NCI-H2029 treated with DMSO at 0.1 percent for 48 hours (cell line): Measurements from ENCODE around the gene IGF2BP2.

Source experiments
- DNase-seq: peaks from one replicate; lab custom pipeline; 2025; lab: John Stamatoyannopoulos, UW

IGF2BP2 gene

GRCh38 chr3:185733980-185734724 lies 90.7 kb downstream of the IGF2BP2 start:
- peak; percentile 50 for DNase-seq

DNA sequence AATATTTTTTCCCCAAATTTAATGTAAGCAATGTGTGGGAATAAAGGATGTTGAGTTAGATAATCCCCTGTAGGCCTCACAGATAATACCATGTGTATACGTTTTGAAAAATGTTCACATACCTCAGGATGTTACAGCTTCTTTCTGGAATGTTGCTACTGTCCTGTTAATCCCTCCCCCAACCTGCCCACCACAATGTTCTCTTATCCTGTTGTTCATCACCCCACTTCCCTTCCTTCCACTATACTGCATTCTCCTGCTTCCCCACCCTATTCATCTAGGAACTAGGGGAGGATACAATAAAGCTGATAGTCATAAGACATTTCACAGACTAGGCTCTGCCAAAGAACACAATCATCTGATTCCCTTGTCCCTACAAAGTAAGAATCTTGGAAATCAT lies 92.1 kb downstream of the IGF2BP2 start:
- DNase-seq = no peak

DNA sequence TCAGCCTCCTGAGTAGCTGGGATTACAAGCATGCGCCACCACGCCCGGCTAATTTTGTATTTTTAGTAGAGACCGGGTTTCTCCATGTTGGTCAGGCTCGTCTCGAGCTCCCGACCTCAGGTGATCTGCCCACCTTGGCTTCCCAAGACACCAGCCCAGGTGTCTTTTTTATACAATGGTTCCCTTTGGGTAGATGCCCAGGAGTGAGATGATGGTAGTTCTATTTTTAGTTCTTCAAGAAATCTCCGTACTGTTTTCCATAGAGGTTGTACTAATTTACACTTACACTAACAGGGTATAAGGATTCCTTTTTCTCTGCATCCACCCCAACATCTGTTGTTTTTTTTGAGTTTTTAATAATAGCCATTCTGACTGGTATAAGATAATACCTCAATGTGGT lies 94.3 kb downstream of the IGF2BP2 start:
- no peak for DNase-seq

GRCh38 chr3:185729337-185730055 lies 95.3 kb downstream of the IGF2BP2 start:
- no peak for DNase-seq

- DNase-seq = no peak
Measured at GRCh38 chr3:185728630-185729336, 96.1 kb downstream of the IGF2BP2 start.

DNA sequence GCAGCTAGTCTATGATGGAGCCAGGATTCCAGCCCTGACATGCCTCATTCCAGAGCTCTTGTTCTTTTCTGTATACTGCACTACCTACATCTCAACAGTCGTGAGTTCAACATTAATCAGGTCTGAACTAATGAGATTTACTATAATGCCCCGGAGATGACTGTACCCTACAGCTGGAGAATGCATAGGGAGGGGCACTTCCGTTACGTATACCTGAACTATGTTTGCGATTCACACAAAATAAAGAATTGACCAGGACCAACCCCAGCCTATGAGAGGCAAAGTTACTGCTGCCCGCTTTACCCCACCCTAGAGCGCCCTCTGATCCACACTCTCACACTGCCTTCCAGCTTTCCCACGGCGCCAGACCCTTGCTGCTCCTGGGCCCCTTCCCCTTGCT lies 97.0 kb downstream of the IGF2BP2 start:
- no peak for DNase-seq

DNA sequence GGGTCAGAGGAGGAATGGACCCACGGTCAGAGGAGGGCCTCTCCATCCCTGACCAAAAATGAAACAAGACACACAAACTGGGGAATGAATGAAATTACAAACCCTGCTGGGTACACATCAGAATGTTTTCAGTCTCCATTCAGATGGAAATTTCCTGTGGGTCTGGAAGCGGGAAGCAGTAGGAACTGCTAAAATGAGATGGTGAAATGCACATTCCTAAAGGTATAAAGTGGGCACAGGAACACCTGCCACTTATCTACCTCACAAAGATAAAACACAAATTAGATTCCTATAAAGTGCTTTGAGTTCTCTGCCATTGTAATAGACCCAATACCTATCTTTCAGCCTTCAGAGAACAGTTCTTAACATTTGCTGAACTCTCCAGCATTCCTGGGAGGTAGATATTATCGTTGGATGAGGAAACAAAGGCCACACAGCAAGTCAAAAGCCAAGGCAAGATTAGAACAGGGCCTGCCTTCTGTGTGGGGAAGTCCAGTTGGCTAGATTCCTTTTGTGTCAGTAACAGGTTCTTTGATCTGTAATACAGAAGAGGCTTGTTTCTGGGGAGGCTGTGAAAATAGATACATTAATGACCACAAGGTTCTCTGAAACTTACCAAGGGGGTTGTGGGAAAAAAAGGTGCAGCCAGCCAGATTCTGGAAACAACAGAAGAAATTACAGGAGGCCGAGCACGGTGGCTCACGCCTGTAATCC lies 98.4 kb downstream of the IGF2BP2 start:
- no peak for DNase-seq

GRCh38 chr3:185724761-185725160 lies 100.1 kb downstream of the IGF2BP2 start:
- DNase-seq = no peak

DNA sequence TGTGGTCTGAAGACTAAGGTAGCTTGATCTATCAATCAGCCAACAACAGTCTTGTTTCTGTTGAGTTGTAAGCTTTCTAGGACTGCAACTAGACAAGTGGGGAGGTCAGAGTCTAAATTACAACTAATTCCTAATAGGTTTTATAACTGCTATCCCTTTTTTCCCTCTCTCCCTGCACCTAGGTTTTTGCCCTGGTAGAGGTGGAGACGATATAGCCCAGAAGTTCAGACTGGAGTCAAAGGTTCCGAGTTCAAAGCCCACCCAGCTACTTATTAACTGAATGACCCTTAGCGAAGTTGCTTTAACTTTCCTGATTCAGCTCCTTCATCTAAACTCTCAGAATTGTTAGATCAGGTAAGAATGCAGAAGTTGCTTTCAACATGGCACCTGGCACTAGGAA lies 100.6 kb downstream of the IGF2BP2 start:
- DNase-seq = no peak

- DNase-seq = no peak
Measured at GRCh38 chr3:185722881-185723280, 102.0 kb downstream of the IGF2BP2 start.

DNA sequence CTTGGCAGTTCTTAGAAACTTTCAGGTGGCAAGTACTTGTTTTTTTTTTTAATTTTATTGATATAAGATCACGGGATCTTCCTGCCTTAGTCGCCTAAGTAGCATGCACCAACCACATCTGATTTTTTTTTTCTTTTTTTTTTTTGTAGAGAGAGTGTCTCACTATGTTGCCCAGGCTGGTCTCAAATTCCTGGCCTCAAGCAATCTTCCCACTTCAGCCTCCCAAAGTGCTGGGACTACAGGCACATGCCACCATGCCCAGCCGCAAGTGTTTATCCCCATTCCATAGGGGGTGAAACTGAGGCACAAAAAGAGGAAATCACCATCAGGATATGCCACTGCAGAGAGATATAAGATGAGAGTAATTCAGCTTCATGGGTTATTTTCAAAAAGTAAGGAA lies 102.9 kb downstream of the IGF2BP2 start:
- no peak for DNase-seq

DNA sequence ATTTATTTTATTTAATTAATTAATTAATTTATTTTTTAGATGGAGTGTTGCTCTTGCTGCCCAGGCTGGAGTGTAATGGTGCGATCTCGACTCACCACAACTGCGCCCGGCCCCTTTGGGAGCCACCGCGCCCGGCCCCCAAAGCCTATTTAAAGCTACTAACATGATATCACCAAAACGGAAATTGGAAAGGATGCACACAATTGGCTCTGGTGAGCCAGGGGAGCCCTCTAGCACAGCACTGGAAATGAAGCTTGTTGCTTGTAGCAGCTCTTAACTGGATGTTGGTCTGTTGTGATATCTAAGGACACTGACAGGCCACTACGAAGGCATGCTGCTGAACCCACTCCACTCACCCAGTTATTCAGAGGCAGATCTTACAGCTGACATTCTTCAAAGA lies 104.5 kb downstream of the IGF2BP2 start:
- no peak for DNase-seq

DNA sequence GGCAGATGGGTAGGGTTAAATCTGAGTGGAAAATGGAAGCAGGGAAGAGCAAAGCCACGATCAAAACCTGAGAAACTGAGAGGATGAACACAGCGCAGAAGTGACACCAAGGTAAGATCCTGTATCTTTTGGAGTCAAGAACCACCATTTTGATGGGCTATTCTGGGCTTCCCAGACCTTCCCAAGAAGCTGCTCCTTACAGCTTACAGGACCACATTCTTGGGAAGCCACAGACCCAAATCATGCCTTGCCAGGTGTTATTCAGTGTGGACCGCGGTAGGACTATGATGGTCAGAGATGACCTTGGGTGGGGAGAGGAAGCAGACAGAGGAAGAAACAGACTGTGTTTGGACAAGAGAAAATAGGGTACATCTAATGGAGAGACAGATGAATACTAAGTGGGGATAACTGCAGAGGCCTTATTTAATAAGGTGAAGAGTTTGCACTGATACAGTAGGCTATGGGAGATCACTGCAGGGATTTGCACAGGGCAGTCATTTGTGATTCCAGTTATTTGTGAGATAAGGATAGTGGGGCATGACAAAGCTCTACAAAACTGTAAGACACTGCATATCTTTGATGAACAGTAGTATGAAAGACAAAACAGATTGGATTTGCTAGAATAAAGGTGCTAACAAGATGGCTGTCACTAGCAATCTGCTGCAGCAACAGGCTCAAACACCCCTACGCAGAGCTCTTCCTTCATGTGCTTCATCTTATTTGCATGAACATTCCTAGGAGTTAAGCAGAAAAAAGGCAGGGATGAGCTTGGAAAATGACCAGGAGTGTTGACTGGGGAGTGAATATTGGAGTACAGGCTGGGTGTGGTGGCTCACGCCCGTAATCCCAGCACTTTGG lies 105.9 kb downstream of the IGF2BP2 start:
- no peak for DNase-seq

- no peak for DNase-seq
Measured at GRCh38 chr3:185717627-185718402, 107.0 kb downstream of the IGF2BP2 start.

DNA sequence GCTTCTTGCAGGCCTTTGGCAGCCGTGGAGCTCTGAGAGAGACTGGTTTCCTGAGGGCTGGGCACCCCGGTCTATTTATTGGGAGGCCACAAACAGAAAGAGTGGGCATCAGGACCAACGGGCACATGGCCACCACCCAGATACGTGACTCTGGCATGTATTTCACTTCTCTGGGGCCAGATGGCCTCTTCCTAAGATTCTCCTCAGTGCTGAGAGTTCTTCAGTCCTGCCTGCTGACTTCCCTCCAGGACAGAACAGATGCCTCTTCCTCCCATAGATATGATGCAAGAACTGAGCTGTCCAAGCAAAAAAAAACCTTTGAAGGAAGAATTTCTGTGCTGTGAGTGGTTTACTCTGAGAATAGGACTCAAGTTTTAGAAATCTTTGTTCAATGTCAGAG lies 107.7 kb downstream of the IGF2BP2 start:
- DNase-seq = no peak

- no peak for DNase-seq
Measured at GRCh38 chr3:185716436-185717108, 108.3 kb downstream of the IGF2BP2 start.

GRCh38 chr3:185715091-185715490 lies 109.8 kb downstream of the IGF2BP2 start:
- no peak for DNase-seq

- DNase-seq = no peak
Measured at GRCh38 chr3:185714085-185714484, 110.8 kb downstream of the IGF2BP2 start.

- no peak for DNase-seq
Measured at GRCh38 chr3:185713015-185713414, 111.8 kb downstream of the IGF2BP2 start.

DNA sequence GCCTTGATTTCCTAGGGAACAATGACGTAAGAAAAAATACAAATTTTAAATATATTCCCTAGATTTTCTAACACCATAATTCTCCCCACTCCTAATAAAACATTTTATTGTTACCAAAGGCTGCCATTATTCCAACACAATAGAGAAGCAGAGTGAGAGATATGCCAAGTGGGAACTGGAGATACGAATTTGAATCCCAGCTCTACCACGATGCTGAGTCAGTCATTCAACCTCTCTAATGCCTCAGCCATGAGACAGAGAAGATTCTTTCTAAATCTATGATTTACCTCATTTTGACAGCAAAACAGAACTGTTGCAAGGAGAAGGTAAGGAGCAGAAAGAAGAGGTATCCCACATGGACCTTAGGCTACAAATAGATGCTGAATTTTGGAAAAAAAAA lies 112.5 kb downstream of the IGF2BP2 start:
- no peak for DNase-seq
